Keratinocyte (primary cell): ENCODE results near the gene LRP11. TPM values are rescaled to one million over a fixed set of nuclear protein-coding genes. Genes with fewer than 3 reads are reported as not detected.
"Not testable (repeated sequence)": the region's sequence is repeated elsewhere in the genome, so short reads cannot be mapped to it uniquely, and the experiment has no call there.

ENCODE experiments used
- DNase-seq: peaks from one replicate; pipeline ENCODE4 v3.0.0-alpha.2; 2011; ENCODE audit warnings: low read depth, missing footprints, low spot score
- FAIRE-seq: peaks from 2 replicates; lab custom pipeline; 2011; peaks lifted over from hg19 to GRCh38; lab: Jason Lieb, UNC
- H2AFZ ChIP-seq: 2 replicates; pipeline ENCODE4 v1.6.0; 2012; ENCODE audit warnings: low read length, control low read depth, inconsistent platforms; ENCODE audit not compliant: control insufficient read depth
- H3K27ac ChIP-seq: 2 replicates; pipeline ENCODE4 v1.5.1; 2011; ENCODE audit warnings: low read length; ENCODE audit not compliant: control insufficient read depth, insufficient read depth
- H3K27me3 ChIP-seq: 3 replicates; pipeline ENCODE4 v1.6.0; 2011; ENCODE audit warnings: low read length; ENCODE audit not compliant: control insufficient read depth, insufficient read depth; ENCODE audit errors: extremely low read depth
- H3K36me3 ChIP-seq, 2 experiments: 2 replicates in 1 of 2; 3 replicates in 1 of 2; pipeline ENCODE4 v1.5.1; 2011; ENCODE audit warnings: low read length in 2 of 2, mild to moderate bottlenecking in 1 of 2; ENCODE audit not compliant: control insufficient read depth in 2 of 2, insufficient read depth in 2 of 2; ENCODE audit errors: extremely low read depth in 1 of 2
- H3K4me1 ChIP-seq: 3 replicates; pipeline ENCODE4 v1.5.1; 2011; ENCODE audit warnings: low read length; ENCODE audit not compliant: control insufficient read depth, insufficient read depth; ENCODE audit errors: extremely low read depth
- H3K4me2 ChIP-seq: 3 replicates; pipeline ENCODE4 v1.6.0; 2011; ENCODE audit warnings: low read depth, low read length; ENCODE audit not compliant: control insufficient read depth, insufficient read depth; ENCODE audit errors: extremely low read depth
- H3K4me3 ChIP-seq, 3 experiments: fragments of 200-600 bp in 1 of 3; sonication (generic) in 1 of 3; 2 replicates in 2 of 3; 3 replicates in 1 of 3; pipeline ENCODE4 v1.5.1; 2011 to 2016; ENCODE audit warnings: low read length in 3 of 3, mild to moderate bottlenecking in 3 of 3, control low read depth in 2 of 3, inconsistent platforms in 1 of 3, low read depth in 1 of 3, mixed read lengths in 1 of 3, mixed run types in 1 of 3, moderate library complexity in 1 of 3; ENCODE audit not compliant: control insufficient read depth in 2 of 3, insufficient read depth in 2 of 3; ENCODE audit errors: extremely low read depth in 1 of 3
- H3K79me2 ChIP-seq: 2 replicates; pipeline ENCODE4 v1.6.0; 2012; ENCODE audit warnings: low read length; ENCODE audit not compliant: control insufficient read depth, insufficient read depth
- H3K9ac ChIP-seq: 3 replicates; pipeline ENCODE4 v1.6.0; 2011; ENCODE audit warnings: low read length; ENCODE audit not compliant: control insufficient read depth, insufficient read depth; ENCODE audit errors: extremely low read depth
- H3K9me1 ChIP-seq: 3 replicates; pipeline ENCODE4 v1.6.0; 2011; ENCODE audit warnings: low read length; ENCODE audit not compliant: control insufficient read depth, insufficient read depth; ENCODE audit errors: extremely low read depth
- H3K9me3 ChIP-seq: 2 replicates; pipeline ENCODE4 v1.5.1; 2012; ENCODE audit warnings: low read depth, low read length; ENCODE audit not compliant: control insufficient read depth
- H4K20me1 ChIP-seq: 3 replicates; pipeline ENCODE4 v1.6.0; 2011; ENCODE audit warnings: low read length; ENCODE audit not compliant: control insufficient read depth, insufficient read depth; ENCODE audit errors: extremely low read depth
- CTCF ChIP-seq, 3 experiments: IDR thresholded peaks in 1 of 3; conservative IDR thresholded peaks in 1 of 3; optimal IDR thresholded peaks in 1 of 3; 2 replicates in 2 of 3; 3 replicates in 1 of 3; pipeline versions ENCODE3 to v1.5.1; 2011; ENCODE audit warnings: low read length in 3 of 3, mild to moderate bottlenecking in 3 of 3, moderate library complexity in 2 of 3, control low read depth in 1 of 3, inconsistent platforms in 1 of 3; ENCODE audit not compliant: insufficient read depth in 2 of 3; ENCODE audit errors: extremely low read depth in 1 of 3
- EZH2 ChIP-seq: IDR thresholded peaks from one replicate; pipeline ENCODE4 v1.6.1; 2012; ENCODE audit warnings: inconsistent platforms, mild to moderate bottlenecking, low read length, moderate library complexity
- dilution Hi-C: fragments of 300-500 bp; cut with MboI; formaldehyde crosslinking; loops from one replicate; pipeline ENCODE4 v1.7.0; 2020; ENCODE audit warnings: low sequenced_read_pairs; ENCODE audit not compliant: extremely low pct_ligation_motif_present
- polyA plus RNA-seq, 5 experiments: library from polyadenylated mRNA; depleted of rRNA in 3 of 5; stranded (reverse) in 3 of 5; stranded (forward) in 1 of 5; unstranded in 1 of 5; fragments of >200 nt; gene quantifications; 1 replicate in 1 of 5; 2 replicates in 3 of 5; 3 replicates in 1 of 5; pipeline versions ENCODE4 v1.2.1 to v1.2.3, GENCODE V29; 2011 to 2012; ENCODE audit warnings: missing spikeins in 2 of 5, low read depth in 1 of 5, low replicate concordance in 1 of 5

Gene LRP11
- polyA plus RNA-seq, 1 donor (not counting 4 experiments of a cell fraction or from before 2014, with no cell fraction given) = 31.1 TPM

- no peak overlapping the region for H3K9ac ChIP-seq
- no peak overlapping the region for H3K4me3 ChIP-seq
- peaks cover 6% of the 10 kb centered on the region for H4K20me1 ChIP-seq
- H3K4me1 ChIP-seq = peaks cover 43% of the 10 kb centered on the region
- H3K79me2 ChIP-seq = no peaks in the 10 kb centered on the region
- H3K27ac ChIP-seq = no peak overlapping the region
- no peaks in the 10 kb centered on the region for H3K27me3 ChIP-seq
- dilution Hi-C loops = no loop called here
- FAIRE-seq (no peak), DNase-seq (no peak)
- no peaks in the 10 kb centered on the region for H3K9me3 ChIP-seq
- H3K4me2 ChIP-seq = no peak overlapping the region
- peaks cover 2 to 24% of the 10 kb centered on the region in 2 experiments for H3K36me3 ChIP-seq
- H2AFZ ChIP-seq = no peak overlapping the region
- no peak for TF ChIP-seq CTCF (optimal IDR thresholded peaks at IDR 0.05 in 1 of 3, IDR thresholded peaks at IDR 0.05 in 1 of 3, conservative IDR thresholded peaks at IDR 0.05 in 1 of 3; ENCODE audit: extremely low read depth in 1 of 3, insufficient read depth in 2 of 3, low read length in 3 of 3)
- no peak for TF ChIP-seq EZH2
- H3K9me1 ChIP-seq = peaks cover 3% of the 10 kb centered on the region
These were observed 19.7 kb downstream of the LRP11 start for GRCh38 chr6:149844480-149844879.

GRCh38 chr6:149844036-149844435 lies 20.1 kb downstream of the LRP11 start:
- DNase-seq, H3K27ac ChIP-seq, dilution Hi-C loops, H3K4me2 ChIP-seq, H4K20me1 ChIP-seq, FAIRE-seq, H3K79me2 ChIP-seq, H3K4me3 ChIP-seq, H3K9me1 ChIP-seq, H3K9ac ChIP-seq, H3K9me3 ChIP-seq, H2AFZ ChIP-seq, H3K27me3 ChIP-seq: not testable (repeated sequence)
- H3K4me1 ChIP-seq = peaks cover 43% of the 10 kb centered on the region
- peaks cover 1 to 24% of the 10 kb centered on the region in 2 experiments for H3K36me3 ChIP-seq

- no peak for DNase-seq
- peaks cover 3% of the 10 kb centered on the region for H3K9me1 ChIP-seq
- no peaks in the 10 kb centered on the region for H3K79me2 ChIP-seq
- H3K36me3 ChIP-seq = peaks cover 1 to 24% of the 10 kb centered on the region in 2 experiments
- H3K4me1 ChIP-seq = peaks cover 42% of the 10 kb centered on the region
- FAIRE-seq = no peak
- H3K9me3 ChIP-seq = no peaks in the 10 kb centered on the region
- H3K27me3 ChIP-seq = no peaks in the 10 kb centered on the region
- H3K4me3 ChIP-seq = no peak overlapping the region
- H3K4me2 ChIP-seq = no peak overlapping the region
- TF ChIP-seq EZH2 (no peak), CTCF (optimal IDR thresholded peaks at IDR 0.05 in 1 of 3, IDR thresholded peaks at IDR 0.05 in 1 of 3, conservative IDR thresholded peaks at IDR 0.05 in 1 of 3; ENCODE audit: extremely low read depth in 1 of 3, insufficient read depth in 2 of 3, low read length in 3 of 3) (no peak)
- dilution Hi-C loops = no loop called here
- H2AFZ ChIP-seq = no peak overlapping the region
- no peak overlapping the region for H3K27ac ChIP-seq
- H4K20me1 ChIP-seq = peaks cover 6% of the 10 kb centered on the region
- no peak overlapping the region for H3K9ac ChIP-seq
These were observed 21.0 kb downstream of the LRP11 start for GRCh38 chr6:149843051-149843633.
